ENCODE measurements around the gene LOXL4. TPM values are rescaled to one million over a fixed set of nuclear protein-coding genes. Genes with fewer than 3 reads are reported as not detected.

LOXL4 gene
- total and polyA plus RNA-seq, 7 donors, result 1.1 to 15.8 (median 8.5) TPM; not detected in 1

DNA sequence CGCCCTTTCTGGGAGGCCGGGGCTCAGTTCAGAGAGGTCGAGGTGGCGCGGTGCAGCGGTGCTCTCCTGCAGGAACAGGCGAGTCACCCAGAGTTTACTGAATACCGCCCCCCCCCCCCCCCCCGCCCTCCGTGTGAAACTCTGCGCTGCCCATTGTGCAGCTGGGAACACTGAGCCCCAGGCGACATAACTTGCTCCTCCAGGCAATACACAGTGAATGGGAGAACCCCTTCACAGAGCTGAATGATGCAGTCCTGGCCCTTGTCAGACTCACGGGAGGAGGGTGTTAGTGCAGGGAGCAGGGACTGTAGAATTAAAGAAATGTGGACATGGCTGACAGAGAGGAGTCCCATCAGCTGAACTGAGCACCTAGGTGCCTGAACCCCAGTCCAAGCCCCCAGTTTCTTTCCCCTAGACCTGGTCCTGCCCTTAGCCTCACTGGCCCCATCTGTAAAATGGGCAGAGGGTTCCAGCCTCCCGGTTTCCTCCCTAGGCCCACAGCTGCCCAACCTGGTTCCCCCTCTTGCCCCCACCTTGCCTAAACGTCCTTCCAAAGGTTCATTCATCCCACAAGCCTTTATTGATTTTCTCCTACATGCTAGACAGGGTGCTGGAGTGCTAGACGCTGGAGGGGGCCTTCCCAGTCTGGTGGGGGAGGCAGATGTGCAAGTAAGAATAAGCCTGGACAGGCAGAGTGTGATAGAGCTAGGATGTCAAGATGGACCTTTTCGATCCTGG lies 869 bp upstream of the LOXL4 start:
- DNase-seq, result no peak
- Histone ChIP-seq H3K36me3 (no peaks in the 10 kb centered on the region), H3K9me3 (no peaks in the 10 kb centered on the region), H3K4me1 (peaks cover 0 to 45% (median 43%) of the 10 kb centered on the region in 4 donors), H3K4me3 (peak overlapping the region; percentile 38 to 67 (median 54)), H3K27me3 (no peaks in the 10 kb centered on the region), H3K27ac (peak overlapping the region; percentile 86 to 92 (median 90))
- TF ChIP-seq EP300 (IDR thresholded peaks at IDR 0.05), result no peak
- no peak for TF ChIP-seq CTCF (IDR thresholded peaks at IDR 0.05)
- TF ChIP-seq POLR2A (IDR thresholded peaks at IDR 0.05), result no peak
- no peak for TF ChIP-seq POLR2AphosphoS5 (IDR thresholded peaks at IDR 0.05)
- intact Hi-C loops (cut with DNase I), result no loop called here
- 9 to 20% methylated on average over 17 of the region's 17 CpGs for WGBS, 2 donors

DNA sequence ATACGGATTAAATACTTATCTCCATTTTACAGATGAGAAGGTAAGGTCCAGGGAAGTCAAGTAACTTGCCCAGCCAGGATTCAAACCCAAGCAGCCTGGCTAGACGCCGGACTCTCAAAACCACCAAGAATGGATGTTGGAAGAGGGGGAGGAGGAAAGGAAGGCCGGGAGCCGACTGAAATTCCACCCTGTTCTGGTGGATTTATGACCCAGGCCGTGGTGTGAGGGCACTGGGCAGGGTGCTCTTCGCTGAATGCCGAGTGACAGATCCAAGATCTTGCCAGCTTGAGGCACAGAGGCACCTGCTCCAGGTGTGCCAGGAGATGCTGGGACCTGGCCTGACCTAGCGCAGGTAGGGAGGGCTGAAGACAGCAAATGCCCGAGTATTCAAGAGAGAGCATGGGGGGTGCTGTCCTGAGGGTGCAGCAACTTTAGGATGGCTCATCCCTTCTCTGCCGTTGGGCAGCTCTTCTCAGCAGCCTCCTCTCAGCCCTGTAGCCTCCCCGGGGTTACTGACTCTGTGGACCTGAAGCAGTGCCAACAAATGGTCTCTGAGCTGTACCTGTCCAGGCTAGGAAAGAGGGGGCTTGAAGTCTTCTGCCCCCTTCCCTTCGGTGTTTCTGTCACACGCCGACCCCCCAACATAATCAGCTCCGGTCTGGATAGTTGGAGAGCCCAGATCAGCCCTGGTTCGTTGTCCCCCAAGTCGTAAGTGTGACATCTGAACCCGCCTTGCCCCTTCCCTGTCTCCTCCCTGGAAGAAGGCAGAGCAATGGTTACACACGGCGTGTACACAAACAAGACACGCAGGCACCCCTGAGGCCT lies 713 bp downstream of the LOXL4 start:
- intact Hi-C loops (cut with DNase I), result loop anchor here (2.0 kb wide), 1 partner anchor 42 kb away; no protein-coding TSS in a partner anchor
- Histone ChIP-seq H3K4me3 (peak overlapping the region; percentile 48 to 67 (median 54)), H3K36me3 (no peaks in the 10 kb centered on the region), H3K27ac (peak overlapping the region; percentile 86 to 92 (median 90)), H3K9me3 (no peaks in the 10 kb centered on the region), H3K4me1 (peaks cover 0 to 51% (median 46%) of the 10 kb centered on the region in 4 donors), H3K27me3 (no peaks in the 10 kb centered on the region)
- no peak for DNase-seq
- WGBS, 2 donors, result 39 to 67% methylated on average over 22 of the region's 22 CpGs
- TF ChIP-seq POLR2AphosphoS5 (IDR thresholded peaks at IDR 0.05), result no peak
- no peak for TF ChIP-seq CTCF (IDR thresholded peaks at IDR 0.05)
- TF ChIP-seq POLR2A (IDR thresholded peaks at IDR 0.05), result no peak
- no peak for TF ChIP-seq EP300 (IDR thresholded peaks at IDR 0.05)

DNA sequence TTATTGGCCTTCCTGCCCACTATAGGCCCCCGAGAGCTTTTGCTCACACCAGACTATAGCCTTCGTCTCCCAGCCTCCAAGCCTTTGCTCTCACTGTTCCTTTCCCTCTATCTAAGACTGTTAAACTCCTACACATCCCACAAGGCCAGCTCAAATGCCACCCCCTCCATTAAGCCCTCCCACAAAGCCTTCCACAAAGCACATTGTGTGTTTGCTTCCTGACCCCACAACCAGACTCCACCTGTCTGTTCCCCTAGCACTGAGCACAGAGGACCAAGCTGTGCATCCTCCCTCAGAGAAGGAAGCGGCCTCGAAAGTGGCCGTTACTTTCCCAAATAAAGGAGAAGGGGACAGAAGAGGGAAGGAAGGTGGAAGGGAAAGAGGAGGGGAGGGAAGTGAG lies 1.3 kb downstream of the LOXL4 start:
- TF ChIP-seq CTCF (IDR thresholded peaks at IDR 0.05), result no peak
- no peak for TF ChIP-seq EP300 (IDR thresholded peaks at IDR 0.05)
- TF ChIP-seq POLR2AphosphoS5 (IDR thresholded peaks at IDR 0.05), result no peak
- no peak for TF ChIP-seq POLR2A (IDR thresholded peaks at IDR 0.05)
- H3K36me3 ChIP-seq, result peaks cover 0 to 4% (median 0%) of the 10 kb centered on the region in 4 donors
- intact Hi-C loops (cut with DNase I), result loop anchor here (2.0 kb wide), 1 partner anchor 42 kb away; no protein-coding TSS in a partner anchor
- peak overlapping the region; percentile 86 to 92 (median 90) for H3K27ac ChIP-seq
- DNase-seq, result no peak
- H3K9me3 ChIP-seq, result no peaks in the 10 kb centered on the region
- WGBS, 2 donors, result 73 to 88% methylated on average over 5 of the region's 5 CpGs
- no peaks in the 10 kb centered on the region for H3K27me3 ChIP-seq
- H3K4me1 ChIP-seq, result peaks cover 0 to 53% (median 46%) of the 10 kb centered on the region in 4 donors
- peak overlapping the region in 1 of 4 donors; percentile 60 for H3K4me3 ChIP-seq

DNA sequence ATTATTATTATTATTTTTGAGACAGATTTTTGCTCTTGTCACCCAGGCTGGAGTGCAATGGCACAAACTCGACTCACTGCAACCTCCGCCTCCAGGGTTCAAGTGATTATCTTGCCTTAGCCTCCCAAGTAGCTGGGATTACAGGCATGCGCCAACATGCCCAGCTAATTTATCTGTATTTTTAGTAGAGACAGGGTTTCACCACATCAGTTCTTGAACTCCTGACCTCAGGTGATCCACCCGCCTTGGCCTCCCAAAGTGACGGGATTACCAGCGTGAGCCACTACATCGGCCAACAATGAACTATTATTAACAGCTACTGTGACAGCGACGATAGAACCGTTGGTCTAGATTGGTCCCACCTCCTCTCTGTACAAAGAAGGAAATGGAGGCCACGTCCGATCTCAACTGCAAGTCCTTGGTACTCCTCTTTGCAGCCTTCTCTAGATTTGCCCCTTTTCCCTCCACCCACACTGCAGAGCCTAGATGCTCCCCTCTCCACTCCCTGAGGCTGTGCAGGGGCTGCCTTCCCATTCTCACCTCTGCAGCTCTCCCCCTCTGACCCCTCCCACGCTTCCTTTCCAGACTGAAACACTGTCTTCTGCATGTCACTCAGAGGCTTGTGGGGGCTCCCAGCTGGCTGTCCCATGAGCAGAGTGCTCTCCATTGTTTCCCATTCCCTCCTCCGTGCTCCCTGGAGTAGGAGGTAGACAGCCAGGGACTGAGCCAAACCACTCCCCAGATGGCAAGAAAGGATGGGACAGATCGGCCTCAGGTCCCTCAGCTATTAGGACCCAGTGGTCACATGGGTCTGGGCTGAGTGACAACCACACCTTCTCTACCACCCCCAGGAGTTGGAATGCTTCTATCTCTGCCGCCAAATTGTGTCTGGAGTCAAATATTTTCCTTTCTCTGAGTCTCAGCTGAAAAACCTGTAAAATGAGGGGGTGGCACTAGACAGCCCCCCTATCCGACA lies 2.3 kb downstream of the LOXL4 start:
- H3K4me3 ChIP-seq, result no peak overlapping the region
- intact Hi-C loops (cut with DNase I), result loop anchor here (2.0 kb wide), 1 partner anchor 43 kb away; no protein-coding TSS in a partner anchor
- 79 to 84% methylated on average over 17 of the region's 17 CpGs for WGBS, 2 donors
- H3K4me1 ChIP-seq, result peaks cover 0 to 56% (median 48%) of the 10 kb centered on the region in 4 donors
- H3K9me3 ChIP-seq, result no peaks in the 10 kb centered on the region
- H3K27ac ChIP-seq, result peak overlapping the region; percentile 86 to 92 (median 90)
- no peak for TF ChIP-seq POLR2A (IDR thresholded peaks at IDR 0.05)
- no peak for TF ChIP-seq EP300 (IDR thresholded peaks at IDR 0.05)
- TF ChIP-seq POLR2AphosphoS5 (IDR thresholded peaks at IDR 0.05), result no peak
- no peak for TF ChIP-seq CTCF (IDR thresholded peaks at IDR 0.05)
- H3K27me3 ChIP-seq, result no peaks in the 10 kb centered on the region
- DNase-seq, result no peak
- peaks cover 0 to 4% (median 0%) of the 10 kb centered on the region in 4 donors for H3K36me3 ChIP-seq
